HepG2 (cell line): ENCODE data around the gene MEGF10. TPM values are rescaled to one million over a fixed set of nuclear protein-coding genes. Genes with fewer than 3 reads are reported as not detected.

Experiments
- ATAC-seq: fragments of 200-7000 bp; cut with Tn5 transposase; 3 replicates; pipeline ENCODE4 v1.9.1; 2020; ENCODE audit warnings: mild to moderate bottlenecking, moderate library complexity
- BruUV-seq: library from RNA; stranded (reverse); fragments of 400-500 nt; replicated peaks from 2 replicates; lab custom pipeline; 2021; lab: Mats Ljungman, UMichigan
- CTCF ChIA-PET: fragments of 300-600 bp; formaldehyde crosslinking; extraction: SDS; loops from one replicate; lab custom pipeline; 2021; ENCODE audit warnings: low total read pairs, inconsistent platforms, low intra/inter-chr PET ratio; lab: Yijun Ruan, JAX
- POLR2A ChIA-PET: fragments of 350-600 bp; sonication (Branson Sonifier 250); formaldehyde crosslinking; loops from one replicate; lab custom pipeline; 2020; ENCODE audit warnings: antibody characterized with exemption, inconsistent platforms; lab: Yijun Ruan, JAX
- DNase-seq: peaks from one replicate; pipeline ENCODE4 v3.0.0-alpha.2; 2015; ENCODE audit warnings: low spot score
- FAIRE-seq: peaks from 3 replicates; lab custom pipeline; 2011; peaks lifted over from hg19 to GRCh38; lab: Jason Lieb, UNC
- H2AFZ ChIP-seq: one replicate; pipeline ENCODE4 v1.6.1; 2011; ENCODE audit warnings: low read length, inconsistent platforms
- H3K27ac ChIP-seq: fragments of 300-600 bp; 3 replicates; pipeline ENCODE4 v1.8.0; 2011; ENCODE audit warnings: mixed run types, mild to moderate bottlenecking, mixed read lengths, low read length, inconsistent platforms; ENCODE audit not compliant: insufficient read depth; ENCODE audit errors: extremely low read length
- H3K27me3 ChIP-seq, 2 experiments: fragments of 200-600 bp in 1 of 2; 2 replicates in 1 of 2; 3 replicates in 1 of 2; pipeline versions ENCODE4 v1.6.0 to v1.8.0; 2011; ENCODE audit warnings: low read length in 2 of 2, mild to moderate bottlenecking in 2 of 2, moderate library complexity in 2 of 2, inconsistent platforms in 1 of 2; ENCODE audit not compliant: insufficient read depth in 2 of 2, control insufficient read depth in 1 of 2
- H3K36me3 ChIP-seq, 2 experiments: fragments of 200-600 bp in 1 of 2; replicated peaks in 1 of 2; 2 replicates in 1 of 2; 3 replicates in 1 of 2; pipeline versions ENCODE4 v1.5.1 to v1.8.0; 2011; ENCODE audit warnings: low read length in 2 of 2, inconsistent platforms in 1 of 2; ENCODE audit not compliant: insufficient read depth in 2 of 2, control insufficient read depth in 1 of 2
- H3K4me1 ChIP-seq: 2 replicates; pipeline ENCODE4 v1.5.1; 2012; ENCODE audit warnings: low read length, inconsistent platforms; ENCODE audit not compliant: insufficient read depth
- H3K4me2 ChIP-seq: 2 replicates; pipeline ENCODE4 v1.6.0; 2011; ENCODE audit warnings: low read depth, low read length, inconsistent platforms
- H3K4me3 ChIP-seq, 3 experiments: fragments of 200-600 bp in 1 of 3; sonication (generic), shearing (Covaris generic) in 1 of 3; replicated peaks in 1 of 3; 2 replicates each; pipeline ENCODE4 v1.5.1; 2011 to 2016; ENCODE audit warnings: low read length in 3 of 3, inconsistent platforms in 2 of 3, low read depth in 2 of 3, mild to moderate bottlenecking in 2 of 3, control low read depth in 1 of 3, mixed read lengths in 1 of 3; ENCODE audit not compliant: insufficient read depth in 1 of 3
- H3K79me2 ChIP-seq: one replicate; pipeline ENCODE4 v1.6.1; 2011; ENCODE audit warnings: low read length, inconsistent platforms; ENCODE audit not compliant: insufficient read depth
- H3K9ac ChIP-seq: 2 replicates; pipeline ENCODE4 v1.6.0; 2011; ENCODE audit warnings: mild to moderate bottlenecking, low read depth, low read length, inconsistent platforms; ENCODE audit not compliant: insufficient read depth
- H3K9me3 ChIP-seq: 2 replicates; pipeline ENCODE4 v1.5.1; 2012; ENCODE audit warnings: mild to moderate bottlenecking, low read length
- H4K20me1 ChIP-seq: 2 replicates; pipeline ENCODE4 v1.6.0; 2011; ENCODE audit warnings: inconsistent platforms, mild to moderate bottlenecking, low read length, moderate library complexity; ENCODE audit not compliant: insufficient read depth
- EEA1 ChIP-seq: sonication (generic); formaldehyde crosslinking; IDR thresholded peaks from 2 replicates; pipeline ENCODE4 v1.5.1; 2020; ENCODE audit warnings: mild to moderate bottlenecking, missing genetic modification reagents, borderline replicate concordance
- GFI1 ChIP-seq: sonication (generic); formaldehyde crosslinking; IDR thresholded peaks from 2 replicates; pipeline ENCODE4 v1.5.0; 2020; ENCODE audit warnings: missing genetic modification reagents, mild to moderate bottlenecking, borderline replicate concordance
- HMGXB4 ChIP-seq, 2 experiments: sonication (generic) in 1 of 2; formaldehyde crosslinking in 1 of 2; IDR thresholded peaks; 2 replicates each; pipeline versions ENCODE4 v1.4.0 to v1.6.1; 2018 to 2020; ENCODE audit warnings: missing genetic modification reagents in 2 of 2, borderline replicate concordance in 1 of 2, low read depth in 1 of 2, mild to moderate bottlenecking in 1 of 2, missing biosample characterization in 1 of 2
- JDP2 ChIP-seq: sonication (generic); formaldehyde crosslinking; IDR thresholded peaks from 2 replicates; pipeline ENCODE4 v1.8.1; 2022; ENCODE audit warnings: missing genetic modification reagents, borderline replicate concordance
- MYC ChIP-seq: sonication (generic); formaldehyde crosslinking; IDR thresholded peaks from 2 replicates; pipeline ENCODE4 v1.9.0; 2021; ENCODE audit warnings: missing genetic modification reagents, borderline replicate concordance
- NCOR1 ChIP-seq: fragments of 200-600 bp; sonication (generic); IDR thresholded peaks from 2 replicates; pipeline ENCODE4 v1.7.0; 2017; ENCODE audit warnings: antibody characterized with exemption, low read length, borderline replicate concordance
- ONECUT2 ChIP-seq: sonication (generic); formaldehyde crosslinking; IDR thresholded peaks from 2 replicates; pipeline ENCODE4 v1.4.0; 2020; ENCODE audit warnings: missing genetic modification reagents
- PCBP2 ChIP-seq: fragments of 200-400 bp; formaldehyde crosslinking; optimal IDR thresholded peaks from 2 replicates; pipeline ENCODE3; 2018; ENCODE audit warnings: low read length, low read depth; ENCODE audit not compliant: poor library complexity, severe bottlenecking
- RAD21 ChIP-seq: fragments of 450-650 bp; formaldehyde crosslinking; IDR thresholded peaks from 2 replicates; pipeline ENCODE4 v1.5.0; 2020; ENCODE audit warnings: mild to moderate bottlenecking
- TRAFD1 ChIP-seq: sonication (generic); formaldehyde crosslinking; IDR thresholded peaks from 2 replicates; pipeline ENCODE4 v1.5.1; 2020; ENCODE audit warnings: missing genetic modification reagents, mild to moderate bottlenecking, borderline replicate concordance
- ZNF10 ChIP-seq: sonication (generic); formaldehyde crosslinking; IDR thresholded peaks from 2 replicates; pipeline ENCODE4 v1.4.0; 2020; ENCODE audit warnings: mild to moderate bottlenecking, low read depth, missing genetic modification reagents, borderline replicate concordance
- ZNF136 ChIP-seq: sonication (generic); formaldehyde crosslinking; IDR thresholded peaks from 2 replicates; pipeline ENCODE4 v1.8.1; 2022; ENCODE audit warnings: low read depth, mild to moderate bottlenecking, moderate library complexity, missing genetic modification reagents
- ZNF280D ChIP-seq: sonication (generic); formaldehyde crosslinking; IDR thresholded peaks from 2 replicates; pipeline ENCODE4 v1.5.1; 2020; ENCODE audit warnings: mild to moderate bottlenecking, missing genetic modification reagents
- ZNF484 ChIP-seq: sonication (generic); formaldehyde crosslinking; IDR thresholded peaks from 2 replicates; pipeline ENCODE4 v1.5.1; 2020; ENCODE audit warnings: mild to moderate bottlenecking, low read depth, missing genetic modification reagents, borderline replicate concordance
- ZNF546 ChIP-seq: sonication (generic); formaldehyde crosslinking; conservative IDR thresholded peaks from 2 replicates; pipeline ENCODE4 v1.8.1; 2023; ENCODE audit warnings: mild to moderate bottlenecking, missing genetic modification reagents
- ZNF709 ChIP-seq: sonication (generic); formaldehyde crosslinking; IDR thresholded peaks from 2 replicates; pipeline ENCODE4 v1.5.0; 2020; ENCODE audit warnings: mild to moderate bottlenecking, missing genetic modification reagents
- ZNF780A ChIP-seq: sonication (generic); formaldehyde crosslinking; IDR thresholded peaks from 2 replicates; pipeline ENCODE4 v1.8.0; 2022; ENCODE audit warnings: mild to moderate bottlenecking, missing genetic modification reagents, moderate library complexity
- WGBS: methylation state at CpG from one replicate; pipeline ENCODE4 v1.1.6; 2017; ENCODE audit warnings: low lambda C conversion rate; 5-methylcytosine and 5-hydroxymethylcytosine counted together
- in situ Hi-C: cut with HindIII; loops from 2 replicates; pipeline ENCODE4 v1.10.0; 2017; ENCODE audit warnings: low pct_unique_long_range_greater_than_20kb; ENCODE audit not compliant: extremely low pct_ligation_motif_present
- intact Hi-C: fragments of 100-400 bp; cut with micrococcal nuclease; formaldehyde crosslinking; loops from one replicate; pipeline ENCODE4 v1.10.0; 2022; ENCODE audit not compliant: unreplicated experiment
- polyA plus RNA-seq, 8 experiments: library from polyadenylated mRNA; depleted of rRNA in 3 of 8; stranded (reverse) in 7 of 8; unstranded in 1 of 8; fragments of >200 nt; fragmentation: Illumina TruSeq in 4 of 8; extraction: Trizol in 4 of 8; gene quantifications; 2 replicates each; pipeline versions ENCODE4 v1.2.1 to v1.2.3, GENCODE V29; 2011 to 2016; ENCODE audit warnings: low read depth in 4 of 8, missing spikeins in 1 of 8, mixed read lengths in 1 of 8; ENCODE audit not compliant: insufficient read depth in 1 of 8
- total RNA-seq, 5 experiments: library from RNA; depleted of rRNA; stranded (reverse); fragments of >200 nt; fragmentation: Illumina TruSeq; extraction: Trizol; gene quantifications; 2 replicates each; pipeline ENCODE4 v1.2.3, GENCODE V29; 2016; ENCODE audit warnings: low read depth in 1 of 5

Gene MEGF10
- total and polyA plus RNA-seq, 2 of the 13 experiments (the other 11 are each of a cell fraction or from before 2014, with no cell fraction given) = not detected

GRCh38 chr5:127256886-127257597 is 33.6 kb upstream of the MEGF10 start (continued):
- TF ChIP-seq ZNF280D (CRISPR knock-in tag) = no peak
- TF ChIP-seq GFI1 = no peak
- no peak for TF ChIP-seq NCOR1
- no peak for TF ChIP-seq ZNF136

- in situ Hi-C loops (no loop called here), intact Hi-C loops (no loop called here)
- no peaks in the 10 kb centered on the region for H3K27me3 ChIP-seq
- no peaks in the 10 kb centered on the region for H4K20me1 ChIP-seq
- H3K9me3 ChIP-seq = 0 out of 2 replicates have a peak, but pooled peaks cover 2% of the 10 kb centered on the region
- DNase-seq = no peak
- H2AFZ ChIP-seq = no peak overlapping the region
- H3K79me2 ChIP-seq = no peaks in the 10 kb centered on the region
- BruUV-seq = no TSS peak
- FAIRE-seq = no peak
- 10% methylated on average over 3 of the region's 3 CpGs for whole genome bisulfite sequencing
- no peak overlapping the region for H3K4me2 ChIP-seq
- H3K36me3 ChIP-seq = no peaks in the 10 kb centered on the region
- H3K9ac ChIP-seq = no peak overlapping the region
- ChIA-PET POLR2A (no interaction called here), CTCF (no interaction called here)
- no peaks in the 10 kb centered on the region for H3K4me1 ChIP-seq
- H3K4me3 ChIP-seq = no peak overlapping the region
- H3K27ac ChIP-seq = no peak overlapping the region
- no peak for ATAC-seq
- no peak for TF ChIP-seq ZNF484
- TF ChIP-seq JDP2 (CRISPR knock-in tag) = no peak
- no peak for TF ChIP-seq HMGXB4 (CRISPR knock-in tag; IDR thresholded peaks at IDR 0.05; ENCODE audit: borderline replicate concordance in 1 of 2, low read depth in 1 of 2)
- no peak for TF ChIP-seq ONECUT2 (CRISPR knock-in tag)
- TF ChIP-seq PCBP2 = no peak
- no peak for TF ChIP-seq TRAFD1 (CRISPR knock-in tag)
- TF ChIP-seq ZNF10 = no peak
- no peak for TF ChIP-seq ZNF780A
- no peak for TF ChIP-seq ZNF709 (CRISPR knock-in tag)
- TF ChIP-seq MYC (CRISPR knock-in tag) = no peak
- no peak for TF ChIP-seq EEA1 (CRISPR knock-in tag)
- no peak for TF ChIP-seq ZNF546
- TF ChIP-seq RAD21 (CRISPR knock-in tag) = no peak
Measured at GRCh38 chr5:127260686-127261085, 29.9 kb upstream of the MEGF10 start.
